Activated T-cell treated with anti-CD3 and anti-CD28 coated beads, Interleukin-2, amount 50 U/mL, for 24 hours (primary cell): ENCODE results near the gene EFCAB13.

ENCODE experiments used
- DNase-seq: peaks from one replicate; pipeline ENCODE4 v3.0.0-alpha.2; 2020
- H3K27ac Mint-ChIP-seq: 2 replicates; pipeline ENCODE4 v1.8.0; 2020; ENCODE audit warnings: mild to moderate bottlenecking, mixed read lengths
- H3K27me3 Mint-ChIP-seq: 2 replicates; pipeline ENCODE4 v1.8.0; 2020; ENCODE audit warnings: mixed read lengths
- H3K36me3 Mint-ChIP-seq: 2 replicates; pipeline ENCODE4 v1.8.0; 2020; ENCODE audit warnings: low read depth, mixed read lengths
- H3K4me1 Mint-ChIP-seq: 2 replicates; pipeline ENCODE4 v1.8.0; 2020; ENCODE audit warnings: low read depth, mixed read lengths
- H3K4me3 Mint-ChIP-seq: 2 replicates; pipeline ENCODE4 v1.8.0; 2020; ENCODE audit warnings: mild to moderate bottlenecking, moderate library complexity, mixed read lengths
- H3K9me3 Mint-ChIP-seq: 2 replicates; pipeline ENCODE4 v1.8.0; 2020; ENCODE audit warnings: mixed read lengths

EFCAB13 gene

GRCh38 chr17:47287068-47287467 lies 36.7 kb upstream of the EFCAB13 start:
- Mint-ChIP-seq H3K36me3 (no peaks in the 10 kb centered on the region), H3K4me3 (no peak overlapping the region), H3K27me3 (no peaks in the 10 kb centered on the region), H3K27ac (no peak overlapping the region), H3K9me3 (no peaks in the 10 kb centered on the region), H3K4me1 (peaks cover 2% of the 10 kb centered on the region)
- no peak for DNase-seq

- Mint-ChIP-seq H3K4me3 (no peak overlapping the region), H3K36me3 (no peaks in the 10 kb centered on the region), H3K27ac (no peak overlapping the region), H3K9me3 (no peaks in the 10 kb centered on the region), H3K27me3 (no peaks in the 10 kb centered on the region), H3K4me1 (peaks cover 2% of the 10 kb centered on the region)
- DNase-seq = no peak
Measured at GRCh38 chr17:47287639-47288038, 36.1 kb upstream of the EFCAB13 start.

- H3K9me3 Mint-ChIP-seq = no peaks in the 10 kb centered on the region
- H3K4me3 Mint-ChIP-seq = no peak overlapping the region
- no peaks in the 10 kb centered on the region for H3K27me3 Mint-ChIP-seq
- H3K36me3 Mint-ChIP-seq = no peaks in the 10 kb centered on the region
- H3K27ac Mint-ChIP-seq = no peak overlapping the region
- peaks cover 2% of the 10 kb centered on the region for H3K4me1 Mint-ChIP-seq
- DNase-seq = no peak
Measured at GRCh38 chr17:47288531-47289116, 35.1 kb upstream of the EFCAB13 start.

- no peaks in the 10 kb centered on the region for H3K9me3 Mint-ChIP-seq
- peaks cover 2% of the 10 kb centered on the region for H3K4me1 Mint-ChIP-seq
- no peaks in the 10 kb centered on the region for H3K27me3 Mint-ChIP-seq
- no peak overlapping the region for H3K27ac Mint-ChIP-seq
- no peak overlapping the region for H3K4me3 Mint-ChIP-seq
- H3K36me3 Mint-ChIP-seq = no peaks in the 10 kb centered on the region
- no peak for DNase-seq
Measured at GRCh38 chr17:47289302-47289701, 34.5 kb upstream of the EFCAB13 start.

- Mint-ChIP-seq H3K9me3 (no peaks in the 10 kb centered on the region), H3K27me3 (no peaks in the 10 kb centered on the region), H3K27ac (no peak overlapping the region), H3K36me3 (no peaks in the 10 kb centered on the region), H3K4me1 (peaks cover 2% of the 10 kb centered on the region), H3K4me3 (no peak overlapping the region)
- DNase-seq = no peak
Measured at GRCh38 chr17:47290870-47291241, 32.9 kb upstream of the EFCAB13 start.

- Mint-ChIP-seq H3K9me3 (no peaks in the 10 kb centered on the region), H3K4me3 (no peak overlapping the region), H3K36me3 (no peaks in the 10 kb centered on the region), H3K27ac (no peak overlapping the region), H3K4me1 (peaks cover 2% of the 10 kb centered on the region), H3K27me3 (no peaks in the 10 kb centered on the region)
- no peak for DNase-seq
Measured at GRCh38 chr17:47291242-47291873, 32.4 kb upstream of the EFCAB13 start.

GRCh38 chr17:47292206-47292605 lies 31.5 kb upstream of the EFCAB13 start:
- no peaks in the 10 kb centered on the region for H3K9me3 Mint-ChIP-seq
- DNase-seq = no peak
- H3K4me1 Mint-ChIP-seq = no peaks in the 10 kb centered on the region
- no peak overlapping the region for H3K27ac Mint-ChIP-seq
- no peaks in the 10 kb centered on the region for H3K36me3 Mint-ChIP-seq
- no peak overlapping the region for H3K4me3 Mint-ChIP-seq
- no peaks in the 10 kb centered on the region for H3K27me3 Mint-ChIP-seq

GRCh38 chr17:47295037-47295873 lies 28.5 kb upstream of the EFCAB13 start:
- Mint-ChIP-seq H3K36me3 (no peaks in the 10 kb centered on the region), H3K4me3 (no peak overlapping the region), H3K4me1 (no peaks in the 10 kb centered on the region), H3K27me3 (no peaks in the 10 kb centered on the region), H3K27ac (no peak overlapping the region), H3K9me3 (no peaks in the 10 kb centered on the region)
- DNase-seq = no peak

- Mint-ChIP-seq H3K27me3 (no peaks in the 10 kb centered on the region), H3K4me1 (no peaks in the 10 kb centered on the region), H3K36me3 (no peaks in the 10 kb centered on the region), H3K9me3 (no peaks in the 10 kb centered on the region), H3K4me3 (no peak overlapping the region), H3K27ac (no peak overlapping the region)
- DNase-seq = no peak
Measured at GRCh38 chr17:47295874-47296255, 27.9 kb upstream of the EFCAB13 start.

- H3K27me3 Mint-ChIP-seq = no peaks in the 10 kb centered on the region
- peaks cover 4% of the 10 kb centered on the region for H3K9me3 Mint-ChIP-seq
- no peak for DNase-seq
- H3K4me3 Mint-ChIP-seq = no peak overlapping the region
- H3K4me1 Mint-ChIP-seq = no peaks in the 10 kb centered on the region
- no peaks in the 10 kb centered on the region for H3K36me3 Mint-ChIP-seq
- H3K27ac Mint-ChIP-seq = no peak overlapping the region
Measured at GRCh38 chr17:47297661-47298400, 25.9 kb upstream of the EFCAB13 start.

- no peak overlapping the region for H3K27ac Mint-ChIP-seq
- no peak overlapping the region for H3K4me3 Mint-ChIP-seq
- H3K9me3 Mint-ChIP-seq = peaks cover 4% of the 10 kb centered on the region
- no peaks in the 10 kb centered on the region for H3K36me3 Mint-ChIP-seq
- no peaks in the 10 kb centered on the region for H3K27me3 Mint-ChIP-seq
- DNase-seq = no peak
- no peaks in the 10 kb centered on the region for H3K4me1 Mint-ChIP-seq
Measured at GRCh38 chr17:47298712-47299111, 25.0 kb upstream of the EFCAB13 start.

GRCh38 chr17:47299239-47299910 lies 24.4 kb upstream of the EFCAB13 start:
- Mint-ChIP-seq H3K36me3 (no peaks in the 10 kb centered on the region), H3K4me3 (no peak overlapping the region), H3K9me3 (peaks cover 4% of the 10 kb centered on the region), H3K27me3 (no peaks in the 10 kb centered on the region), H3K4me1 (no peaks in the 10 kb centered on the region), H3K27ac (no peak overlapping the region)
- DNase-seq = no peak

- Mint-ChIP-seq H3K4me3 (no peak overlapping the region), H3K27ac (no peak overlapping the region), H3K36me3 (no peaks in the 10 kb centered on the region), H3K27me3 (no peaks in the 10 kb centered on the region), H3K4me1 (peaks cover 7% of the 10 kb centered on the region), H3K9me3 (peaks cover 4% of the 10 kb centered on the region)
- no peak for DNase-seq
Measured at GRCh38 chr17:47300718-47301117, 23.0 kb upstream of the EFCAB13 start.

- peaks cover 4% of the 10 kb centered on the region for H3K9me3 Mint-ChIP-seq
- no peak for DNase-seq
- H3K4me1 Mint-ChIP-seq = peaks cover 8% of the 10 kb centered on the region
- no peak overlapping the region for H3K4me3 Mint-ChIP-seq
- H3K27me3 Mint-ChIP-seq = no peaks in the 10 kb centered on the region
- H3K36me3 Mint-ChIP-seq = no peaks in the 10 kb centered on the region
- no peak overlapping the region for H3K27ac Mint-ChIP-seq
Measured at GRCh38 chr17:47301161-47301560, 22.6 kb upstream of the EFCAB13 start.
